Skeletal muscle cell (primary cell): Measurements from ENCODE around the gene TNRC6C.
"Not testable (repeated sequence)": the region's sequence is repeated elsewhere in the genome, so short reads cannot be mapped to it uniquely, and the experiment has no call there.

Experiments
- DNase-seq: peaks from one replicate; pipeline ENCODE4 v3.0.0-alpha.2; 2010; ENCODE audit warnings: low read depth
- H3K4me3 ChIP-seq: 2 replicates; pipeline ENCODE4 v1.5.1; 2011; ENCODE audit warnings: low read depth, mild to moderate bottlenecking, control low read depth, low read length, moderate library complexity

TNRC6C gene

GRCh38 chr17:78129351-78130089, 171.0 kb downstream of the TNRC6C start:
- H3K4me3 ChIP-seq = no peak overlapping the region

GRCh38 chr17:78130090-78130436, 171.6 kb downstream of the TNRC6C start:
- no peak for DNase-seq

More at GRCh38 chr17:78129351-78130089, 171.0 kb downstream of the TNRC6C start:
- no peak for DNase-seq

GRCh38 chr17:78130437-78131101, 172.1 kb downstream of the TNRC6C start, which contains the start of gene TMC8:
TSS of gene TMC8 (plus strand) at chr17:78130771. CDS start at chr17:78131589, 818 bp downstream.
- no peak within 1 kb of the TSS for H3K4me3 ChIP-seq
- no peak for DNase-seq

More at GRCh38 chr17:78130090-78130436, 171.6 kb downstream of the TNRC6C start:
- no peak overlapping the region for H3K4me3 ChIP-seq

GRCh38 chr17:78131172-78132083, 172.9 kb downstream of the TNRC6C start:
- no peak overlapping the region for H3K4me3 ChIP-seq
- no peak for DNase-seq

GRCh38 chr17:78132084-78132676, 173.7 kb downstream of the TNRC6C start:
- no peak overlapping the region for H3K4me3 ChIP-seq
- DNase-seq = no peak

GRCh38 chr17:78132767-78133178, 174.3 kb downstream of the TNRC6C start:
- DNase-seq = no peak
- no peak overlapping the region for H3K4me3 ChIP-seq

GRCh38 chr17:78133179-78133951, 174.9 kb downstream of the TNRC6C start:
- no peak for DNase-seq
- H3K4me3 ChIP-seq = no peak overlapping the region

- DNase-seq = no peak
- no peak overlapping the region for H3K4me3 ChIP-seq
Observed at GRCh38 chr17:78133971-78134898, 175.7 kb downstream of the TNRC6C start.

GRCh38 chr17:78134899-78135385, 176.4 kb downstream of the TNRC6C start:
- no peak for DNase-seq
- no peak overlapping the region for H3K4me3 ChIP-seq

GRCh38 chr17:78135858-78136500, 177.5 kb downstream of the TNRC6C start:
- DNase-seq = no peak

GRCh38 chr17:78137392-78138203, 179.1 kb downstream of the TNRC6C start:
- no peak for DNase-seq
- no peak overlapping the region for H3K4me3 ChIP-seq

More at GRCh38 chr17:78135858-78136500, 177.5 kb downstream of the TNRC6C start:
- no peak overlapping the region for H3K4me3 ChIP-seq

- H3K4me3 ChIP-seq = no peak overlapping the region
- DNase-seq = no peak
Observed at GRCh38 chr17:78138204-78139060, 179.9 kb downstream of the TNRC6C start.

GRCh38 chr17:78139861-78140168, 181.3 kb downstream of the TNRC6C start:
- H3K4me3 ChIP-seq, DNase-seq: not testable (repeated sequence)

- no peak overlapping the region for H3K4me3 ChIP-seq
- DNase-seq = no peak
Observed at GRCh38 chr17:78140169-78141051, 181.9 kb downstream of the TNRC6C start.
